ENCODE results near the gene ABLIM1. TPM values are rescaled to one million over a fixed set of nuclear protein-coding genes. Genes with fewer than 3 reads are reported as not detected.

Gene ABLIM1
- total and polyA plus RNA-seq, 2 experiments from 2014 or later, result 21.9 to 45.1 TPM

DNA sequence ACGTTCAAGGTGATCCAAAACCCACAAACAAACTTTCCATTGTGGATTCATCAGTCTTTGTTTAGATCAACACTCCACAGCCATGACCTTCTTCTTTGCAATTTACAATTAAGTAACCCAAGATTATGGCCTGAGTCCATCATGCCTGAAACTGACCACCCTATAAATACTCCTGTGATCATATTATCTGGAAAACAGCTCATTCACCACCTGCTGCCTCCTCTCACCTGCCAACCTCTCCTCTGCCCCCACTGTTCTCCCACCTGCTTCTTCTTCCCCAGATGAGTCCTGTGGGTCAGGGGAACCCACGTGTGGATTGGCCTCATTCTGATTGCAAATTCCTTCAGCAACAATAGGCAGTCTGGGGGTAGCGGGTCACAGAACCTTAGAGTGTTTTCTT lies 81.4 kb downstream of the ABLIM1 start (continued):
- TF ChIP-seq, protein P1, sequence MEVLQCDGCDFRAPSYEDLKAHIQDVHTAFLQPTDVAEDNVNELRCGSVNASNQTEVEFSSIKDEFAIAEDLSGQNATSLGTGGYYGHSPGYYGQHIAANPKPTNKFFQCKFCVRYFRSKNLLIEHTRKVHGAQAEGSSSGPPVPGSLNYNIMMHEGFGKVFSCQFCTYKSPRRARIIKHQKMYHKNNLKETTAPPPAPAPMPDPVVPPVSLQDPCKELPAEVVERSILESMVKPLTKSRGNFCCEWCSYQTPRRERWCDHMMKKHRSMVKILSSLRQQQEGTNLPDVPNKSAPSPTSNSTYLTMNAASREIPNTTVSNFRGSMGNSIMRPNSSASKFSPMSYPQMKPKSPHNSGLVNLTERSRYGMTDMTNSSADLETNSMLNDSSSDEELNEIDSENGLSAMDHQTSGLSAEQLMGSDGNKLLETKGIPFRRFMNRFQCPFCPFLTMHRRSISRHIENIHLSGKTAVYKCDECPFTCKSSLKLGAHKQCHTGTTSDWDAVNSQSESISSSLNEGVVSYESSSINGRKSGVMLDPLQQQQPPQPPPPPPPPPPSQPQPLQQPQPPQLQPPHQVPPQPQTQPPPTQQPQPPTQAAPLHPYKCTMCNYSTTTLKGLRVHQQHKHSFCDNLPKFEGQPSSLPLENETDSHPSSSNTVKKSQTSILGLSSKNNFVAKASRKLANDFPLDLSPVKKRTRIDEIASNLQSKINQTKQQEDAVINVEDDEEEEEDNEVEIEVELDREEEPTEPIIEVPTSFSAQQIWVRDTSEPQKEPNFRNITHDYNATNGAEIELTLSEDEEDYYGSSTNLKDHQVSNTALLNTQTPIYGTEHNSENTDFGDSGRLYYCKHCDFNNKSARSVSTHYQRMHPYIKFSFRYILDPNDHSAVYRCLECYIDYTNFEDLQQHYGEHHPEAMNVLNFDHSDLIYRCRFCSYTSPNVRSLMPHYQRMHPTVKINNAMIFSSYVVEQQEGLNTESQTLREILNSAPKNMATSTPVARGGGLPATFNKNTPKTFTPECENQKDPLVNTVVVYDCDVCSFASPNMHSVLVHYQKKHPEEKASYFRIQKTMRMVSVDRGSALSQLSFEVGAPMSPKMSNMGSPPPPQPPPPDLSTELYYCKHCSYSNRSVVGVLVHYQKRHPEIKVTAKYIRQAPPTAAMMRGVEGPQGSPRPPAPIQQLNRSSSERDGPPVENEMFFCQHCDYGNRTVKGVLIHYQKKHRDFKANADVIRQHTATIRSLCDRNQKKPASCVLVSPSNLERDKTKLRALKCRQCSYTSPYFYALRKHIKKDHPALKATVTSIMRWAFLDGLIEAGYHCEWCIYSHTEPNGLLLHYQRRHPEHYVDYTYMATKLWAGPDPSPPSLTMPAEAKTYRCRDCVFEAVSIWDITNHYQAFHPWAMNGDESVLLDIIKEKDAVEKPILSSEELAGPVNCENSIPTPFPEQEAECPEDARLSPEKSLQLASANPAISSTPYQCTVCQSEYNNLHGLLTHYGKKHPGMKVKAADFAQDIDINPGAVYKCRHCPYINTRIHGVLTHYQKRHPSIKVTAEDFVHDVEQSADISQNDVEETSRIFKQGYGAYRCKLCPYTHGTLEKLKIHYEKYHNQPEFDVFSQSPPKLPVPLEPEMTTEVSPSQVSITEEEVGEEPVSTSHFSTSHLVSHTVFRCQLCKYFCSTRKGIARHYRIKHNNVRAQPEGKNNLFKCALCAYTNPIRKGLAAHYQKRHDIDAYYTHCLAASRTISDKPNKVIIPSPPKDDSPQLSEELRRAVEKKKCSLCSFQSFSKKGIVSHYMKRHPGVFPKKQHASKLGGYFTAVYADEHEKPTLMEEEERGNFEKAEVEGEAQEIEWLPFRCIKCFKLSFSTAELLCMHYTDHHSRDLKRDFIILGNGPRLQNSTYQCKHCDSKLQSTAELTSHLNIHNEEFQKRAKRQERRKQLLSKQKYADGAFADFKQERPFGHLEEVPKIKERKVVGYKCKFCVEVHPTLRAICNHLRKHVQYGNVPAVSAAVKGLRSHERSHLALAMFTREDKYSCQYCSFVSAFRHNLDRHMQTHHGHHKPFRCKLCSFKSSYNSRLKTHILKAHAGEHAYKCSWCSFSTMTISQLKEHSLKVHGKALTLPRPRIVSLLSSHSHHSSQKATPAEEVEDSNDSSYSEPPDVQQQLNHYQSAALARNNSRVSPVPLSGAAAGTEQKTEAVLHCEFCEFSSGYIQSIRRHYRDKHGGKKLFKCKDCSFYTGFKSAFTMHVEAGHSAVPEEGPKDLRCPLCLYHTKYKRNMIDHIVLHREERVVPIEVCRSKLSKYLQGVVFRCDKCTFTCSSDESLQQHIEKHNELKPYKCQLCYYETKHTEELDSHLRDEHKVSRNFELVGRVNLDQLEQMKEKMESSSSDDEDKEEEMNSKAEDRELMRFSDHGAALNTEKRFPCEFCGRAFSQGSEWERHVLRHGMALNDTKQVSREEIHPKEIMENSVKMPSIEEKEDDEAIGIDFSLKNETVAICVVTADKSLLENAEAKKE (CRISPR knock-in tag; IDR thresholded peaks at IDR 0.05), result no peak
- no peak for TF ChIP-seq EZH2phosphoT487 (IDR thresholded peaks at IDR 0.05; ENCODE audit: unreplicated experiment)
- TF ChIP-seq CREB1 (CRISPR knock-in tag; IDR thresholded peaks at IDR 0.05; ENCODE audit: low read depth), result no peak

DNA sequence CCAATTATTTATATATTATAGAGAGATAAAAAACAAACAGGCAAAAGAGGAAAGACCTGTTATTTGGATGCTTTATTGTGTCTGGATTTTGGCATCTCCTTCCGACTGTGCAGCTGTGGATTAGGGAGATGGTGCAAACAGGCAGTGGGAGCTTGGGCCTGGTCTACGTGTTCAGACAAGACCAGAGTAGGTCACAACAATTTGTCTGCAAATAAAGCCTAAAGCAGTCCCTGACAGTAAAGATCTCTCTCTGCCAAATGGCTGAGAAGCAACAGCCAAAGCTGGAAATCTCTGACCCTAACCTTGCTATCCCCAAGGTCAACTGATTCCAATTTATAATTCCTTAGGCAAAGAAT lies 82.0 kb downstream of the ABLIM1 start:
- H3K4me1 ChIP-seq (ENCODE audit: insufficient read depth), result peaks cover 7% of the 10 kb centered on the region; the same call in 1 of the 2 replicates
- H3K4me2 ChIP-seq, result no peak overlapping the region
- Mint-ChIP-seq H3K4me1 (peaks cover 11% of the 10 kb centered on the region; the same call in 2 of the 3 replicates), H3K4me3 (no peak overlapping the region), H3K27me3 (ENCODE audit: insufficient read depth, low read depth, poor library complexity) (peaks cover 2% of the 10 kb centered on the region), H3K27ac (no peak overlapping the region), H3K9me3 (no peaks in the 10 kb centered on the region), H3K36me3 (ENCODE audit: low read depth) (no peaks in the 10 kb centered on the region)
- H3K27me3 ChIP-seq (ENCODE audit: insufficient read depth), result no peaks in the 10 kb centered on the region
- H3K27ac ChIP-seq (ENCODE audit: low read depth), result no peak overlapping the region
- H3K9me2 ChIP-seq (ENCODE audit: insufficient read depth), result no peaks in the 10 kb centered on the region
- ATAC-seq (no peak), DNase-seq (ENCODE audit: low spot score) (no peak)
- no peaks in the 10 kb centered on the region for H3K79me2 ChIP-seq (replicated peaks; ENCODE audit: insufficient read depth)
- no peaks in the 10 kb centered on the region for H3F3A ChIP-seq (replicated peaks; ENCODE audit: low read depth)
- no peaks in the 10 kb centered on the region for H3K36me3 ChIP-seq (ENCODE audit: insufficient read depth)
- H4K20me1 ChIP-seq (replicated peaks; ENCODE audit: insufficient read depth), result no peaks in the 10 kb centered on the region
- H3K4me3 ChIP-seq, result no peak overlapping the region
- H2AFZ ChIP-seq, result no peak overlapping the region
- no peak for TF ChIP-seq CREB1 (CRISPR knock-in tag; IDR thresholded peaks at IDR 0.05; ENCODE audit: low read depth)
- no peak for TF ChIP-seq ETS1 (IDR thresholded peaks at IDR 0.05)
- no peak for TF ChIP-seq ZNF331 (CRISPR knock-in tag; IDR thresholded peaks at IDR 0.05; ENCODE audit: low read depth)
- TF ChIP-seq, protein P1 (CRISPR knock-in tag; IDR thresholded peaks at IDR 0.05), result no peak
- no peak for TF ChIP-seq JUNB (IDR thresholded peaks at IDR 0.05; ENCODE audit: unreplicated experiment)
- TF ChIP-seq EZH2 (IDR thresholded peaks at IDR 0.05; ENCODE audit: low read depth, unreplicated experiment), result no peak
- no peak for TF ChIP-seq ZNF114 (CRISPR knock-in tag; IDR thresholded peaks at IDR 0.05)
